ENCODE results near the gene ZBTB7A.

GRCh38 chr19:4094291-4094690, 27.6 kb upstream of the ZBTB7A start:
- TF ChIP-seq BHLHE40 (IDR thresholded peaks at IDR 0.05; ENCODE audit: low read depth, low read length) = no peak
- TF ChIP-seq SMC3 (IDR thresholded peaks at IDR 0.05; ENCODE audit: low read depth, low read length) = no peak
- no peak for TF ChIP-seq CTCF (conservative IDR thresholded peaks at IDR 0.05; ENCODE audit: low read depth, low read length)
- no peak for TF ChIP-seq CHD1 (IDR thresholded peaks at IDR 0.05; ENCODE audit: low read depth, low read length)
- no peak for TF ChIP-seq RFX5 (IDR thresholded peaks at IDR 0.05; ENCODE audit: low read depth, low read length)
- TF ChIP-seq USF2 (IDR thresholded peaks at IDR 0.05; ENCODE audit: low read depth, low read length) = no peak
- no peak for TF ChIP-seq POLR2A (IDR thresholded peaks at IDR 0.05; ENCODE audit: low read depth, low read length)
- no peak for TF ChIP-seq RAD21 (IDR thresholded peaks at IDR 0.05; ENCODE audit: low read length)
- no peak for TF ChIP-seq RCOR1 (IDR thresholded peaks at IDR 0.05; ENCODE audit: insufficient replicate concordance, low read length)
- TF ChIP-seq CEBPB (IDR thresholded peaks at IDR 0.05; ENCODE audit: low read depth, low read length) = no peak
- TF ChIP-seq NFE2L2 (IDR thresholded peaks at IDR 0.05; ENCODE audit: low read depth, low read length) = no peak
- TF ChIP-seq MAFK (IDR thresholded peaks at IDR 0.05; ENCODE audit: low read depth, low read length) = no peak
- no peak for TF ChIP-seq MXI1 (IDR thresholded peaks at IDR 0.05; ENCODE audit: borderline replicate concordance, low read depth, low read length)
